Right lobe of liver (tissue), 4 donors: ENCODE data around the gene C16orf89.

Experiments
- POLR2A ChIP-seq: fragments of 450-650 bp; IDR thresholded peaks from one replicate; pipeline ENCODE4 v1.6.1; 2017; ENCODE audit warnings: antibody characterized with exemption, mild to moderate bottlenecking
- TF ChIP-seq, protein P1 (sequence below), 4 donors: fragments of 200-600 bp in 3 of 4; fragments of 450-650 bp in 1 of 4; IDR thresholded peaks; one replicate each; pipeline versions ENCODE4 v1.5.1 to v1.8.0; 2016 to 2022; ENCODE audit warnings: antibody characterized with exemption in 4 of 4, mild to moderate bottlenecking in 2 of 4
- donor health status: DM: no; HTN: no; CAD: no.
- donor health status: DM: no; HTN: no; CAD: no.
- donor health status: DM: no; HTN: yes; CAD: no.

DNA sequence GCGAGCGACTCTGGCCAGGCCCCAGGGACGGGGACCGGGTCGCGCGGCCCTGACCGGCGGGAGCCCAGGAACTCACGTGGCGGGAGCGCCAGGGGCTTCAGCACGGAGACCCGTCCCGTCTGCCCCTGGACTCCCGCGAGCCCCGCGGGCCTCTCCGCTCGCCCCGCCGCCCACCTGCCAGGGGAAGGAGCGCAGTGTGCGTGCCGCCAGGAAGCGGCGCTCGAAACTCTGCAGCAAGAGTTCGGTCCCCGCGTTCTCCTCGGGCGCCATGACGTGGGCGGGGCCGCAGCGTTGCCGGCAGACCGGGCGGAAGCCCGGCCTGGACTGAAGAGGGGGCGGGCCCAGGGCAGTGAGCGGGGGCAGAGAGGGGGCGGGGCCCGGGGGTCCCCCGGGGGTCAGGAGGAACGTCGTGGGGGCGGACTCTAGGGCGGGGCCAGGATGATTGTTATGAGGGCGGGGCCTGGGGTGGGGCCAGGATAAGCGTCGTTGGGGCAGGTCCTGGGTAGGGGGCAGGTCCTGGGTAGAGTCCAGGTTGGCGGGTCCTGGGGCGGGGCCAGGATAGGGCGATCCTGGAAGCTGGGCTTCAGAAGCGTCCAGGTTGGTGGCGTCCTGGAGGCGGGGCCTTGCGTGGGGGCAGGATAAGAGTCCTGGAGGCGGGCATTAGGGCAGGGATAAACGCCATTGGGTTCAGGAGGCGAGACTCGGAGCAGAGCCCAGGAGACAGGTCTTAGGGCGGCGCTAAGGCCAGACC is 31.9 kb upstream of the C16orf89 start, which contains the start of gene EEF2KMT:
- TF ChIP-seq, protein P1, sequence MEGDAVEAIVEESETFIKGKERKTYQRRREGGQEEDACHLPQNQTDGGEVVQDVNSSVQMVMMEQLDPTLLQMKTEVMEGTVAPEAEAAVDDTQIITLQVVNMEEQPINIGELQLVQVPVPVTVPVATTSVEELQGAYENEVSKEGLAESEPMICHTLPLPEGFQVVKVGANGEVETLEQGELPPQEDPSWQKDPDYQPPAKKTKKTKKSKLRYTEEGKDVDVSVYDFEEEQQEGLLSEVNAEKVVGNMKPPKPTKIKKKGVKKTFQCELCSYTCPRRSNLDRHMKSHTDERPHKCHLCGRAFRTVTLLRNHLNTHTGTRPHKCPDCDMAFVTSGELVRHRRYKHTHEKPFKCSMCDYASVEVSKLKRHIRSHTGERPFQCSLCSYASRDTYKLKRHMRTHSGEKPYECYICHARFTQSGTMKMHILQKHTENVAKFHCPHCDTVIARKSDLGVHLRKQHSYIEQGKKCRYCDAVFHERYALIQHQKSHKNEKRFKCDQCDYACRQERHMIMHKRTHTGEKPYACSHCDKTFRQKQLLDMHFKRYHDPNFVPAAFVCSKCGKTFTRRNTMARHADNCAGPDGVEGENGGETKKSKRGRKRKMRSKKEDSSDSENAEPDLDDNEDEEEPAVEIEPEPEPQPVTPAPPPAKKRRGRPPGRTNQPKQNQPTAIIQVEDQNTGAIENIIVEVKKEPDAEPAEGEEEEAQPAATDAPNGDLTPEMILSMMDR (IDR thresholded peaks at IDR 0.05): peak in 1 of 4 donors; percentile 6
- peak; percentile 44 for TF ChIP-seq POLR2A
